Measurements from ENCODE around the gene NLRP2B. TPM values are rescaled to one million over a fixed set of nuclear protein-coding genes. Genes with fewer than 3 reads are reported as not detected.
"Not testable (repeated sequence)": the region's sequence is repeated elsewhere in the genome, so short reads cannot be mapped to it uniquely, and the experiment has no call there.

NLRP2B gene
- total RNA-seq: not detected

DNA sequence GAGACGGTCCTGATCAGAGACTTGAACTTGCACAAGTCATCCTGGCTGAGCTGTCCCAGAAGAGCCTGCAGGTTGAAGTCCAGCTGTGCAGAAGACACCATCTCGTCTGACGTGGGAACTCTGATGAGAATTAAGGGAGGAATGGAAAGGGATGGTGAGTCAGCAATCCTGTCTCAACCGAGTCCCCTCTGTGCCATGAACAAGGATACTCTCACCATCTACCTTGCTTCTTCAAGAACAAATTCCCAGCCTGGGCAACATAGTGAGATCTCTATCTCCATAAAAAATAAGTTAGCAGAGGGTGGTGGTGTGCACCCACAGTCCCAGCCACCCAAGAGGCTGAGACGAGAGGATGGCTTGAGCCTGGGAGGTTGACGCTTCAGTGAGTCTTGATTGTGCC is at the start of gene NLRP2B:
NLRP2B (minus strand) TSS at position 101 of the 400 bp plus-strand sequence.
- ATAC-seq: no peak
- TF ChIP-seq POLR2A (IDR thresholded peaks at IDR 0.05): no peak
- TF ChIP-seq, protein P1, sequence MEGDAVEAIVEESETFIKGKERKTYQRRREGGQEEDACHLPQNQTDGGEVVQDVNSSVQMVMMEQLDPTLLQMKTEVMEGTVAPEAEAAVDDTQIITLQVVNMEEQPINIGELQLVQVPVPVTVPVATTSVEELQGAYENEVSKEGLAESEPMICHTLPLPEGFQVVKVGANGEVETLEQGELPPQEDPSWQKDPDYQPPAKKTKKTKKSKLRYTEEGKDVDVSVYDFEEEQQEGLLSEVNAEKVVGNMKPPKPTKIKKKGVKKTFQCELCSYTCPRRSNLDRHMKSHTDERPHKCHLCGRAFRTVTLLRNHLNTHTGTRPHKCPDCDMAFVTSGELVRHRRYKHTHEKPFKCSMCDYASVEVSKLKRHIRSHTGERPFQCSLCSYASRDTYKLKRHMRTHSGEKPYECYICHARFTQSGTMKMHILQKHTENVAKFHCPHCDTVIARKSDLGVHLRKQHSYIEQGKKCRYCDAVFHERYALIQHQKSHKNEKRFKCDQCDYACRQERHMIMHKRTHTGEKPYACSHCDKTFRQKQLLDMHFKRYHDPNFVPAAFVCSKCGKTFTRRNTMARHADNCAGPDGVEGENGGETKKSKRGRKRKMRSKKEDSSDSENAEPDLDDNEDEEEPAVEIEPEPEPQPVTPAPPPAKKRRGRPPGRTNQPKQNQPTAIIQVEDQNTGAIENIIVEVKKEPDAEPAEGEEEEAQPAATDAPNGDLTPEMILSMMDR (IDR thresholded peaks at IDR 0.05): no peak
- 64 to 70% methylated on average over 3 to 6 of the region's 6 CpGs for WGBS, 2 donors

DNA sequence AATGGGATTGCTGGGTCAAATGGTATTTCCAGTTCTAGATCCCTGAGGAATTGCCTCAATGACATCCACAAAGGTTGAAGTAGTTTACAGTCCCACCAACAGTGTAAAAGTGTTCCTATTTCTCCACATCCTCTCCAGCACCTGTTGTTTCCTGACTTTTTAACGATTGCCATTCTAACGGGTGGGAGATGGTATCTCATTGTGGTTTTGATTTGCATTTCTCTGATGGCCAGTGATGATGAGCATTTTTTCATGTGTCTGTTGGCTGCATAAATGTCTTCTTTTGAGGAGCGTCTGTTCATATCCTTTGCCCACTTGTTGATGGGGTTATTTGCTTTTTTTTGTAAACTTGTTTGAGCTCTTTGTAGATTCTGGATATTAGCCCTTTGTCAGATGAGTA is 45.9 kb upstream of the NLRP2B start:
- H3K36me3 ChIP-seq (replicated peaks in 1 of 2; ENCODE audit: insufficient read depth in 1 of 2, low read depth in 2 of 2); DNase-seq; H3K9me3 ChIP-seq; H3K27ac ChIP-seq; H3K4me1 ChIP-seq; H3K4me3 ChIP-seq; H3K27me3 ChIP-seq; intact Hi-C loops (cut with DNase I); ATAC-seq: not testable (repeated sequence)
- 83 to 86% methylated on average over 3 of the region's 3 CpGs for WGBS, 2 donors

More for the DNA sequence above, at the start of gene NLRP2B:
- no peaks in the 10 kb centered on the region for H3K9me3 ChIP-seq
- no peaks in the 10 kb centered on the region for H3K36me3 ChIP-seq (replicated peaks in 1 of 2; ENCODE audit: insufficient read depth in 1 of 2, low read depth in 2 of 2)
- no peak for DNase-seq
- H3K27ac ChIP-seq: no peak within 1 kb of the TSS
- H3K4me1 ChIP-seq: no peaks in the 10 kb centered on the region
- no peak within 1 kb of the TSS for H3K4me3 ChIP-seq
- intact Hi-C loops (cut with DNase I): no loop called here
- no peaks in the 10 kb centered on the region for H3K27me3 ChIP-seq

DNA sequence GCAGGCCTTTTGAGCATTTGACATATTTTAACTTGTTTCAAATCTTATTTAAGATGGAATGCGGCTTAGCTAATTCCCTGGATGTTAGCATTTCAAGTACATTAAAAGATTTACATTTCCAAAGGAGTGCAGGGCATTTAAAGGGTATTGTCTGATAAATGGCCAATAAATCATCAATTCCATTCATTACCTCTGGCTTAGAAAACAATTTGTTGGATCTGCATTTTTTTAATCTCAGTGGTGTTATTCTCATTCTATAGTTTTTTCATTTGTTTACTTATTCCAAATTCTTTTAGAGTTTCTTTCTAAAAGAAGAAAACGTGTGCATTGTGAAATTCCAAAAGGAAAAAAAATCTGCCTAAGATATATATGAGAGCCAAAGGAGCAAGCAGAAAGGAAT is 1.3 kb upstream of the NLRP2B start:
- no peak for ATAC-seq
- H3K4me3 ChIP-seq: no peak overlapping the region

DNA sequence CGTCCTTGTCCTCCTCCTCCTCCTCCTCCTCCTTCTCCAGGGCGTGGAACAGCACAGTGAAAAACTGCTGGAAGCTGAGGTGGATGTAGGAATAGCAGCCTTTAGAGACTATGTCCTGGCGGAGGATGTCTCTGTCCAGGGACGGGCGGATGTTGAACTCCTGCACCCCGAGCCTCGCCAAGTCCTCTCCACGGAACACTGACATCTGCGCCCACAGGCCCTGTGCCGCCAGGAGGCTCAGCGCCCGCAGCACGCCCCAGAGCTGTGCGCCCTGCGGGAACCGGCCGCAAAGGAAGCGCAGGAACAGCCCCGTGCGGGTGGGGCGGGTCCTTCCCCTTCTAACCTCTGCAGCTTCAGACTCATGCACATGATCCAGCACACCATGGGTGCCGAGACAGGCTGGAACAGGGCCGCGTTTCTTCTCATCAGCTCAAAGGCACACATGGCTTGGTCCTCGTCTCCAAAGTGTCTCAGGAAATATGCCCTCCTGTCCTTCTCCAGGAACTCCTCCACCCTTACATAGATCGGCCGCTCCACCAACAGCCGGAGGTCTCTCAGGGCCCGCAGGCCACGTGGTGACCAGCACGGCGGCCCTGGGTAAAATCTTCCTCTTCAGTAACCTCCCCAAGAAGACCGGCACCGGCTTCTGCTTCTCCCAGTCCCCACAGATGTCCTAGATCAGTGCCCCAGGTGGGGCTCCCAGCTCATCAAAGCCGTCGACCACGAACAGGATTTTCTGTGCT is 1.2 kb downstream of the NLRP2B start:
- no peak for DNase-seq
- Histone ChIP-seq H3K9me3 (no peaks in the 10 kb centered on the region), H3K4me1 (no peaks in the 10 kb centered on the region), H3K36me3 (replicated peaks in 1 of 2; ENCODE audit: insufficient read depth in 1 of 2, low read depth in 2 of 2) (no peaks in the 10 kb centered on the region), H3K27me3 (no peaks in the 10 kb centered on the region), H3K27ac (no peak overlapping the region), H3K4me3 (no peak overlapping the region)
- no peak for TF ChIP-seq POLR2A (IDR thresholded peaks at IDR 0.05)
- TF ChIP-seq, protein P1 (IDR thresholded peaks at IDR 0.05): no peak
- WGBS, 2 donors: 83 to 86% methylated on average over 13 to 23 of the region's 37 CpGs
- no peak for ATAC-seq
- intact Hi-C loops (cut with DNase I): no loop called here

More for the DNA sequence above, 1.3 kb upstream of the NLRP2B start:
- Histone ChIP-seq H3K4me1 (no peaks in the 10 kb centered on the region), H3K27ac (no peak overlapping the region), H3K27me3 (no peaks in the 10 kb centered on the region), H3K36me3 (replicated peaks in 1 of 2; ENCODE audit: insufficient read depth in 1 of 2, low read depth in 2 of 2) (no peaks in the 10 kb centered on the region), H3K9me3 (no peaks in the 10 kb centered on the region)
- intact Hi-C loops (cut with DNase I): no loop called here
- DNase-seq: no peak
- no peak for TF ChIP-seq POLR2A (IDR thresholded peaks at IDR 0.05)
- TF ChIP-seq, protein P1 (IDR thresholded peaks at IDR 0.05): no peak
- WGBS, 2 donors: 26 to 48% methylated on average over 2 of the region's 2 CpGs

- DNase-seq: no peak
- WGBS, 2 donors: 61 to 78% methylated on average over 3 to 8 of the region's 8 CpGs
- no peak overlapping the region for H3K4me3 ChIP-seq
Measured at GRCh38 chrX:57677132-57677858, 2.8 kb downstream of the NLRP2B start.

More at GRCh38 chrX:57677132-57677858, 2.8 kb downstream of the NLRP2B start:
- intact Hi-C loops (cut with DNase I): no loop called here
- no peaks in the 10 kb centered on the region for H3K36me3 ChIP-seq (replicated peaks in 1 of 2; ENCODE audit: insufficient read depth in 1 of 2, low read depth in 2 of 2)
- H3K4me1 ChIP-seq: no peaks in the 10 kb centered on the region
- H3K27me3 ChIP-seq: no peaks in the 10 kb centered on the region
- no peak overlapping the region for H3K27ac ChIP-seq
- no peaks in the 10 kb centered on the region for H3K9me3 ChIP-seq
- no peak for ATAC-seq
- TF ChIP-seq, protein P1 (IDR thresholded peaks at IDR 0.05): no peak
- TF ChIP-seq POLR2A (IDR thresholded peaks at IDR 0.05): no peak

All from body of pancreas (tissue), 4 donors.